K562 (cell line): ENCODE data around the gene TRMT1. TPM values are rescaled to one million over a fixed set of nuclear protein-coding genes. Genes with fewer than 3 reads are reported as not detected.

Source experiments
- C11orf30 ChIP-seq: fragments of 450-650 bp; IDR thresholded peaks from 2 replicates; pipeline ENCODE4 v1.6.1; 2016; ENCODE audit warnings: low read depth, mild to moderate bottlenecking
- ESRRA ChIP-seq: fragments of 450-650 bp; IDR thresholded peaks from 2 replicates; pipeline ENCODE4 v1.6.1; 2014; ENCODE audit warnings: low read depth, mild to moderate bottlenecking, moderate library complexity, borderline replicate concordance
- KLF1 ChIP-seq: fragments of 450-650 bp; IDR thresholded peaks from 2 replicates; pipeline ENCODE4 v1.6.1; 2016; ENCODE audit warnings: missing genetic modification characterization, missing compliant biosample characterization
- MBD2 ChIP-seq: sonication (generic); IDR thresholded peaks from 2 replicates; pipeline ENCODE4 v1.6.1; 2016; ENCODE audit warnings: low read depth, borderline replicate concordance
- MCM7 ChIP-seq, 2 experiments: fragments of 450-650 bp; IDR thresholded peaks; 2 replicates each; pipeline ENCODE4 v1.6.1; 2016 to 2018
- MTA1 ChIP-seq: fragments of 450-650 bp; IDR thresholded peaks from 2 replicates; pipeline ENCODE4 v1.6.1; 2017; ENCODE audit warnings: borderline replicate concordance
- NONO ChIP-seq, 2 experiments: fragments of 200-400 bp in 1 of 2; fragments of 450-650 bp in 1 of 2; formaldehyde crosslinking in 1 of 2; IDR thresholded peaks; 2 replicates each; pipeline ENCODE4 v1.6.1; 2017; ENCODE audit warnings: low read depth in 2 of 2, mild to moderate bottlenecking in 2 of 2, moderate library complexity in 2 of 2, low read length in 1 of 2
- PHB ChIP-seq: fragments of 250-450 bp; sonication (Bioruptor Pico); IDR thresholded peaks from 2 replicates; pipeline ENCODE4 v1.5.0; 2021
- SP2 ChIP-seq: IDR thresholded peaks from 2 replicates; pipeline ENCODE4 v1.6.1; 2011; ENCODE audit warnings: mild to moderate bottlenecking, low read depth, low read length, moderate library complexity; ENCODE audit not compliant: poor library complexity, severe bottlenecking; ENCODE audit errors: extremely low read depth
- WHSC1 ChIP-seq: IDR thresholded peaks from one replicate; pipeline ENCODE4 v1.6.1; 2012; ENCODE audit warnings: low read length, control low read depth, inconsistent platforms
- ZBTB17 ChIP-seq: fragments of 450-650 bp; formaldehyde crosslinking; IDR thresholded peaks from 2 replicates; pipeline ENCODE4 v1.4.0; 2020; ENCODE audit warnings: mild to moderate bottlenecking
- ZBTB7A ChIP-seq: IDR thresholded peaks from 2 replicates; pipeline ENCODE4 v1.6.1; 2011; ENCODE audit warnings: low read depth, mild to moderate bottlenecking, low read length, moderate library complexity, borderline replicate concordance; ENCODE audit not compliant: control insufficient read depth
- ZNF140 ChIP-seq: fragments of 250-450 bp; sonication (Bioruptor Pico); IDR thresholded peaks from 2 replicates; pipeline ENCODE4 v1.8.0; 2021; ENCODE audit warnings: moderate library complexity, mild to moderate bottlenecking, inconsistent platforms
- polyA plus RNA-seq, 8 experiments: library from polyadenylated mRNA; depleted of rRNA in 4 of 8; stranded (reverse) in 5 of 8; unstranded in 3 of 8; fragments of >200 nt; fragmentation: Nextera tagmentation in 2 of 8; fragmentation: Illumina TruSeq in 1 of 8; extraction: Ambion mirVana in 2 of 8; extraction: Trizol in 1 of 8; gene quantifications; 2 replicates each; pipeline versions ENCODE4 v1.2.1 to v1.2.3, GENCODE V29; 2011 to 2014; ENCODE audit warnings: inconsistent platforms in 1 of 8, missing spikeins in 1 of 8
- total RNA-seq, 7 experiments: library from RNA; depleted of rRNA in 6 of 7; stranded (reverse); fragments of >200 nt in 6 of 7; fragmentation: Illumina TruSeq in 2 of 7; extraction: Trizol in 2 of 7; gene quantifications; 2 replicates each; pipeline versions ENCODE4 v1.2.1 to v1.2.3, GENCODE V29; 2011 to 2021; ENCODE audit warnings: low replicate concordance in 1 of 7
- TF ChIP-seq, protein P1 (sequence below), 2 experiments: IDR thresholded peaks; 2 replicates each; pipeline ENCODE4 v1.6.1; 2011; ENCODE audit warnings: borderline replicate concordance in 1 of 2, control low read depth in 1 of 2, low read depth in 1 of 2, low read length in 1 of 2, mild to moderate bottlenecking in 1 of 2, mixed read lengths in 1 of 2, moderate library complexity in 1 of 2; ENCODE audit not compliant: insufficient read depth in 1 of 2, insufficient read length in 1 of 2, poor library complexity in 1 of 2, severe bottlenecking in 1 of 2; ENCODE audit errors: extremely low read depth in 1 of 2
- TF ChIP-seq, protein P2 (sequence below), 2 experiments: fragments of 450-650 bp in 1 of 2; IDR thresholded peaks; 2 replicates each; pipeline ENCODE4 v1.6.1; 2011 to 2017; ENCODE audit warnings: low read depth in 2 of 2, antibody characterized with exemption in 1 of 2, borderline replicate concordance in 1 of 2, low read length in 1 of 2, mild to moderate bottlenecking in 1 of 2, mixed read lengths in 1 of 2; ENCODE audit not compliant: control insufficient read depth in 1 of 2

Gene TRMT1
- total and polyA plus RNA-seq, 9 of the 15 experiments (the other 6 are each of a cell fraction or from before 2014, with no cell fraction given) = 5.8 to 158 (median 54.3) TPM

DNA sequence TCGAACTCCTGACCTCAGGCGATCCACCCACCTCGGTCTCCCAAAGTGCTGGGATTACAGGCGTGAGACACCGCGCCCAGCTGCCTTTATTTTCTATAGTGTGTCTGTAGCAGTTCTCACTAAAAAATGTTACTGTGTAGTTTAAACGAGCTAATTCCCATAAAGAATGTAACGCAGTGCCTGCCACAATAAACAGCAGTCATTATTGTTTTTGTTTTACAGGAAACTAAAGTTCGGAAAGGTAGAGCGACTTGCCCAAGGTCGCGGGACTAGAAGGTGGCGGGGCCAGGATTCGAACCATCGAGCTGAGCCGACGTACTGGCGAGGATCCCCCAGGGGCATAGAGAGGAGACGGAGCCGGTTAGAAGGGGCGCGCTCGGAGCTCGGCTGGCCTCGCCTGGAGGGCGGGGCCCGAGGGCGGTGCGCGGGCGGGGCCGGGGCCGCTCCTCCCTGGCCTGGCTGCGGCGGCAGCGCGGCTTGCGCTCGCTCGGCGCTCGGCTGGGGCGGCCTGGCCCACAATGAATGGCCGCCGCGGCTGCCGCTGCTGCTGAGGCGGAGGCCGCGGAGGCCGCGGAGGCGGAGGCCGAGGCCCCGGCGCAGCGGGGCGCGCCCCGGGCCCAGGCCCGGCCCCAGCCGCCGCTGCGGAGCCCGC, 1.4 kb upstream of the TRMT1 start, which contains the start of gene NACC1 (continued):
- TF ChIP-seq ZNF140 (CRISPR knock-in tag) (no peak), C11orf30 (no peak), KLF1 (no peak), ESRRA (peak; percentile 77), SP2 (peak; percentile 53), MCM7 (IDR thresholded peaks at IDR 0.05) (no peak), ZBTB7A (peak; percentile 94), MTA1 (no peak), MBD2 (no peak), NONO (IDR thresholded peaks at IDR 0.05; ENCODE audit: low read depth in 2 of 2, low read length in 1 of 2) (no peak), ZBTB17 (CRISPR knock-in tag) (peak; percentile 99), WHSC1 (no peak), PHB (CRISPR knock-in tag) (no peak)
- TF ChIP-seq, protein P1, sequence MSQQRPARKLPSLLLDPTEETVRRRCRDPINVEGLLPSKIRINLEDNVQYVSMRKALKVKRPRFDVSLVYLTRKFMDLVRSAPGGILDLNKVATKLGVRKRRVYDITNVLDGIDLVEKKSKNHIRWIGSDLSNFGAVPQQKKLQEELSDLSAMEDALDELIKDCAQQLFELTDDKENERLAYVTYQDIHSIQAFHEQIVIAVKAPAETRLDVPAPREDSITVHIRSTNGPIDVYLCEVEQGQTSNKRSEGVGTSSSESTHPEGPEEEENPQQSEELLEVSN (IDR thresholded peaks at IDR 0.05; ENCODE audit: borderline replicate concordance in 1 of 2, extremely low read depth in 1 of 2, insufficient read depth in 1 of 2, insufficient read length in 1 of 2, low read depth in 1 of 2, low read length in 1 of 2, poor library complexity in 1 of 2, severe bottlenecking in 1 of 2) = peak in 1 of 2 experiments; percentile 26
- TF ChIP-seq, protein P2, sequence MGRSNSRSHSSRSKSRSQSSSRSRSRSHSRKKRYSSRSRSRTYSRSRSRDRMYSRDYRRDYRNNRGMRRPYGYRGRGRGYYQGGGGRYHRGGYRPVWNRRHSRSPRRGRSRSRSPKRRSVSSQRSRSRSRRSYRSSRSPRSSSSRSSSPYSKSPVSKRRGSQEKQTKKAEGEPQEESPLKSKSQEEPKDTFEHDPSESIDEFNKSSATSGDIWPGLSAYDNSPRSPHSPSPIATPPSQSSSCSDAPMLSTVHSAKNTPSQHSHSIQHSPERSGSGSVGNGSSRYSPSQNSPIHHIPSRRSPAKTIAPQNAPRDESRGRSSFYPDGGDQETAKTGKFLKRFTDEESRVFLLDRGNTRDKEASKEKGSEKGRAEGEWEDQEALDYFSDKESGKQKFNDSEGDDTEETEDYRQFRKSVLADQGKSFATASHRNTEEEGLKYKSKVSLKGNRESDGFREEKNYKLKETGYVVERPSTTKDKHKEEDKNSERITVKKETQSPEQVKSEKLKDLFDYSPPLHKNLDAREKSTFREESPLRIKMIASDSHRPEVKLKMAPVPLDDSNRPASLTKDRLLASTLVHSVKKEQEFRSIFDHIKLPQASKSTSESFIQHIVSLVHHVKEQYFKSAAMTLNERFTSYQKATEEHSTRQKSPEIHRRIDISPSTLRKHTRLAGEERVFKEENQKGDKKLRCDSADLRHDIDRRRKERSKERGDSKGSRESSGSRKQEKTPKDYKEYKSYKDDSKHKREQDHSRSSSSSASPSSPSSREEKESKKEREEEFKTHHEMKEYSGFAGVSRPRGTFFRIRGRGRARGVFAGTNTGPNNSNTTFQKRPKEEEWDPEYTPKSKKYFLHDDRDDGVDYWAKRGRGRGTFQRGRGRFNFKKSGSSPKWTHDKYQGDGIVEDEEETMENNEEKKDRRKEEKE (IDR thresholded peaks at IDR 0.05; ENCODE audit: borderline replicate concordance in 1 of 2, control insufficient read depth in 1 of 2, low read depth in 2 of 2, low read length in 1 of 2) = peak in 1 of 2 experiments; percentile 68; a peak in 1 of 4 replicates
